Thoracic aorta (tissue), 2 donors: ENCODE results near the gene DGKG. TPM values are rescaled to one million over a fixed set of nuclear protein-coding genes. Genes with fewer than 3 reads are reported as not detected.

ENCODE experiments used
- ATAC-seq: fragments of 150-250 bp; one replicate; pipeline ENCODE4 v1.8.0; 2017; ENCODE audit warnings: low read depth; ENCODE audit not compliant: insufficient number of reproducible peaks, low FRiP score
- DNase-seq: peaks from one replicate; pipeline ENCODE4 v3.0.0-alpha.2; 2020; ENCODE audit warnings: low spot score
- H3K27ac ChIP-seq, 2 donors: fragments of 200-600 bp; sonication (generic); 1 replicate in 1 of 2; 2 replicates in 1 of 2; pipeline ENCODE4 v1.5.1; 2016; ENCODE audit warnings: mild to moderate bottlenecking in 2 of 2, moderate library complexity in 2 of 2
- H3K27me3 ChIP-seq: fragments of 200-600 bp; sonication (generic); replicated peaks from 2 replicates; pipeline ENCODE4 v1.6.0; 2016; ENCODE audit warnings: mild to moderate bottlenecking; ENCODE audit not compliant: insufficient read depth
- H3K36me3 ChIP-seq: fragments of 200-600 bp; sonication (generic); one replicate; pipeline ENCODE4 v1.5.1; 2016
- H3K4me1 ChIP-seq, 2 donors: fragments of 200-600 bp; sonication (generic); 1 replicate in 1 of 2; 2 replicates in 1 of 2; pipeline versions ENCODE4 v1.5.1 to v1.6.0; 2016; ENCODE audit warnings: low read depth in 2 of 2, mild to moderate bottlenecking in 1 of 2; ENCODE audit not compliant: control insufficient read depth in 1 of 2
- H3K4me3 ChIP-seq: fragments of 200-600 bp; sonication (generic); 2 replicates; pipeline ENCODE4 v1.5.1; 2016; ENCODE audit warnings: mild to moderate bottlenecking
- H3K9me3 ChIP-seq: fragments of 200-600 bp; sonication (generic); 2 replicates; pipeline ENCODE4 v1.5.1; 2016
- total RNA-seq, 2 donors: library from RNA; depleted of rRNA; stranded (reverse); fragments of >200 nt; gene quantifications; one replicate each; pipeline versions ENCODE4 v1.1.0 to v1.2.3, GENCODE V29; 2016
- TF ChIP-seq, protein P1 (sequence below): fragments of 200-600 bp; sonication (generic); IDR thresholded peaks from one replicate; pipeline ENCODE4 v1.5.1; 2019; ENCODE audit warnings: antibody characterized with exemption

DGKG gene
- total RNA-seq, 2 donors from 2014 or later = 12.5 to 16.7 TPM

GRCh38 chr3:186352369-186352768, 9.7 kb downstream of the DGKG start:
- TF ChIP-seq, protein P1, sequence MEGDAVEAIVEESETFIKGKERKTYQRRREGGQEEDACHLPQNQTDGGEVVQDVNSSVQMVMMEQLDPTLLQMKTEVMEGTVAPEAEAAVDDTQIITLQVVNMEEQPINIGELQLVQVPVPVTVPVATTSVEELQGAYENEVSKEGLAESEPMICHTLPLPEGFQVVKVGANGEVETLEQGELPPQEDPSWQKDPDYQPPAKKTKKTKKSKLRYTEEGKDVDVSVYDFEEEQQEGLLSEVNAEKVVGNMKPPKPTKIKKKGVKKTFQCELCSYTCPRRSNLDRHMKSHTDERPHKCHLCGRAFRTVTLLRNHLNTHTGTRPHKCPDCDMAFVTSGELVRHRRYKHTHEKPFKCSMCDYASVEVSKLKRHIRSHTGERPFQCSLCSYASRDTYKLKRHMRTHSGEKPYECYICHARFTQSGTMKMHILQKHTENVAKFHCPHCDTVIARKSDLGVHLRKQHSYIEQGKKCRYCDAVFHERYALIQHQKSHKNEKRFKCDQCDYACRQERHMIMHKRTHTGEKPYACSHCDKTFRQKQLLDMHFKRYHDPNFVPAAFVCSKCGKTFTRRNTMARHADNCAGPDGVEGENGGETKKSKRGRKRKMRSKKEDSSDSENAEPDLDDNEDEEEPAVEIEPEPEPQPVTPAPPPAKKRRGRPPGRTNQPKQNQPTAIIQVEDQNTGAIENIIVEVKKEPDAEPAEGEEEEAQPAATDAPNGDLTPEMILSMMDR = no peak
- Histone ChIP-seq H3K27ac (no peak overlapping the region), H3K36me3 (no peaks in the 10 kb centered on the region), H3K4me1 (peaks cover 0 to 4% of the 10 kb centered on the region in 2 donors), H3K4me3 (no peak overlapping the region), H3K9me3 (no peaks in the 10 kb centered on the region), H3K27me3 (no peaks in the 10 kb centered on the region)
- DNase-seq (no peak), ATAC-seq (no peak)

DNA sequence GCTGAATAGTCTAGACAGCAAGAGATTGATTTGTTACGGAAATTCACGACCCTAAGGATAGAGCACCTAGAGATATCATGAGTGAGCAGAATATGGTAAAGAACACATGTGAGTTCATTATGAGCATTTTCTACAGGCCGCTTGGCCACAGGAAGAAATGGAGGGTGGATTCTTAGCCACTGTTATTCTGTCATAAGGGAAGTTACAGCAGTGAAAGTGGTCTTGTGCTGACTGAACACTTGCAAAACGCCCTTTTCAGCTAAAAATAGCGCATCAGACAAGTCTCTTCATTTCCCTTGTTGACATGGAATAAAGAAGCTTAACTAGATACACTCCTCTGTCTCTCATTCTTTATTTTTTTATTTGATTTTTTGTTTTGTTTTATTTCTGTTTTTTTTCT, 19.8 kb downstream of the DGKG start:
- Histone ChIP-seq H3K4me1 (peaks cover 0 to 6% of the 10 kb centered on the region in 2 donors), H3K4me3 (no peak overlapping the region), H3K27ac (no peak overlapping the region), H3K9me3 (no peaks in the 10 kb centered on the region), H3K36me3 (no peaks in the 10 kb centered on the region), H3K27me3 (no peaks in the 10 kb centered on the region)
- DNase-seq (no peak), ATAC-seq (no peak)
- TF ChIP-seq, protein P1 = no peak

DNA sequence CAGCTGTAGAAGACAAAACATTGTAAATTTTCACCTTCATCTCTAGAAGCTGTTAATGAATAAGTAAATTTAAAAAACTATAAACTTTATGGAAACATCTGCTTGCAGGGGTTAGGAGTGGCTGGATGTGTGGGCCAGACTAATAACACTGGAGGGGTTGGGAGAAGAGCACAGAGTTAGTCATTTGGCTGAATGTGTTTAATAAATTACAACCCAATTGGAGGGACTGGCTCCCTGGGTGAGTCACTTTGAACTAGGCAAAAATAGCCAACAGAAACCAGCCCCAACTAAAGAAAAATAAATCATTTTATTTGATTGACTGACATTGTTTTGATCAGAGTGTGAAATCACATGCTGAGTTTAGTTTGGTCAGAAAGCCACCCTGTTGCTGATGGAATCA, 21.8 kb downstream of the DGKG start:
- TF ChIP-seq, protein P1 = no peak
- H3K4me3 ChIP-seq = no peak overlapping the region
- H3K27me3 ChIP-seq = no peaks in the 10 kb centered on the region
- no peaks in the 10 kb centered on the region for H3K36me3 ChIP-seq
- no peak for DNase-seq
- H3K4me1 ChIP-seq = peaks cover 0 to 6% of the 10 kb centered on the region in 2 donors
- no peaks in the 10 kb centered on the region for H3K9me3 ChIP-seq
- no peak for ATAC-seq
- H3K27ac ChIP-seq = no peak overlapping the region

DNA sequence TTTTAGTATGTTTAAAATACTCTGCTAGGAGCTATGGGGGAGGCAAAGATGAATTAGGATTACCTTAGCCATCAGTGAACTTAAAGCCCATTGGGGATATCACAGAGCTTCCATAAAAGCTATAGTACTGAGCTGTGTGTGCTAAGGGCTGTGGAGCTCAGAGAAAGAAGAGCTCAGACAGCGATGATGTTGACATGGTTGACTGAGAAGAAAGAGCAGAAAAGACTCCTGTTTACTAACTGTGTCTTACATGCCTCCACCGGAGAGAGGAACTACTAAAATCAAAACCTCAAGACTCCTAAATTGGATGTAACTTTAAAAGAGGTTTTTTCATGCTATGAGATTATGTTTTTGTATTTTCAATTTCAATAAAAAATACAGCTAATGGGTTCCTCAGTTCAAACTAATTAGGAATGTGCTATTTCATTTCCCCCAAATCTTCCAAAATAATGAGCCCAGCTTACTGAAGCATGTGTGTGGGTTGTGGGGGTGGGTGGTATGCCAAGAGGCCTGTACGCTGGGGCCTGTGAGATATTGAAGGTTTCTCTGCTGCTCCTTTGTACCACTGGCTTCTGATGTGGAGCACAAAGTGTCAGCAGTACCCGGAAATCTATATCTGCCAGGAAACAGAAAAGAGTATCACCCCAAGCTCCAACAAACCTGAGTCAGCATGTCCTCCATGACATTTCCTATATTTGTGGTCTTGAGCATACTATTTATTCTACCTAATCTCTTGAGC, 22.7 kb downstream of the DGKG start:
- Histone ChIP-seq H3K4me3 (no peak overlapping the region), H3K4me1 (peaks cover 0 to 6% of the 10 kb centered on the region in 2 donors), H3K36me3 (no peaks in the 10 kb centered on the region), H3K27me3 (no peaks in the 10 kb centered on the region), H3K9me3 (no peaks in the 10 kb centered on the region), H3K27ac (no peak overlapping the region)
- TF ChIP-seq, protein P1 = no peak
- DNase-seq (no peak), ATAC-seq (no peak)

GRCh38 chr3:186333256-186333655, 28.8 kb downstream of the DGKG start:
- Histone ChIP-seq H3K36me3 (peaks cover 3% of the 10 kb centered on the region), H3K27me3 (no peaks in the 10 kb centered on the region), H3K27ac (no peak overlapping the region), H3K4me1 (peaks cover 0 to 8% of the 10 kb centered on the region in 2 donors), H3K4me3 (no peak overlapping the region), H3K9me3 (no peaks in the 10 kb centered on the region)
- DNase-seq (no peak), ATAC-seq (no peak)
- TF ChIP-seq, protein P1 = no peak
